H1 (cell line): ENCODE measurements around the gene CPED1. TPM values are rescaled to one million over a fixed set of nuclear protein-coding genes. Genes with fewer than 3 reads are reported as not detected.

Experiments used
- CTCF ChIA-PET: fragments of 300-600 bp; sonication (Branson Sonifier 250); formaldehyde crosslinking; loops from one replicate; lab custom pipeline; 2021; ENCODE audit not compliant: partially characterized antibody; lab: Charles Lee
- POLR2A ChIA-PET: fragments of 300-600 bp; sonication (Branson Sonifier 250); formaldehyde crosslinking; loops from one replicate; lab custom pipeline; 2021; ENCODE audit warnings: inconsistent platforms; ENCODE audit not compliant: partially characterized antibody; lab: Charles Lee
- DNase-seq, 2 experiments: peaks; one replicate each; pipeline versions ENCODE4 v3.0.0 to v3.0.0-alpha.2; 2010 to 2022; ENCODE audit warnings: low spot score in 2 of 2, low read depth in 1 of 2, mixed read lengths in 1 of 2
- FAIRE-seq: peaks from 2 replicates; lab custom pipeline; 2011; peaks lifted over from hg19 to GRCh38; lab: Jason Lieb, UNC
- H2AFZ ChIP-seq: 2 replicates; pipeline ENCODE4 v1.8.1; 2012; ENCODE audit warnings: low read length, inconsistent platforms
- H2AK5ac ChIP-seq: 2 replicates; pipeline ENCODE4 v1.6.1; 2013; ENCODE audit warnings: low read depth, low read length
- H2BK120ac ChIP-seq: replicated peaks from 2 replicates; pipeline ENCODE3; 2013; ENCODE audit warnings: low read depth, low read length, inconsistent platforms
- H2BK12ac ChIP-seq: 2 replicates; pipeline ENCODE4 v1.6.1; 2013; ENCODE audit warnings: low read depth, low read length
- H2BK15ac ChIP-seq: 2 replicates; pipeline ENCODE4 v1.6.1; 2013; ENCODE audit warnings: low read length
- H2BK20ac ChIP-seq: 2 replicates; pipeline ENCODE4 v1.6.1; 2013; ENCODE audit warnings: low read length
- H2BK5ac ChIP-seq: 2 replicates; pipeline ENCODE4 v1.6.1; 2013; ENCODE audit warnings: low read depth, low read length
- H3K14ac ChIP-seq: 2 replicates; pipeline ENCODE4 v1.6.1; 2013; ENCODE audit warnings: inconsistent platforms; ENCODE audit not compliant: insufficient read length
- H3K18ac ChIP-seq: 2 replicates; pipeline ENCODE4 v1.6.1; 2013; ENCODE audit warnings: low read length; ENCODE audit errors: extremely low read depth
- H3K23ac ChIP-seq: 2 replicates; pipeline ENCODE4 v1.6.1; 2013; ENCODE audit warnings: inconsistent platforms; ENCODE audit not compliant: insufficient read length
- H3K23me2 ChIP-seq: 2 replicates; pipeline ENCODE4 v1.6.1; 2013; ENCODE audit warnings: low read depth, low read length
- H3K27ac ChIP-seq: 2 replicates; pipeline ENCODE4 v1.6.1; 2011; ENCODE audit warnings: low read depth, low read length, inconsistent platforms
- H3K27me3 ChIP-seq, 4 experiments: replicated peaks in 1 of 4; 1 replicate in 1 of 4; 2 replicates in 3 of 4; pipeline versions ENCODE4 v1.6.1 to v1.8.1; 2011 to 2013; ENCODE audit warnings: low read length in 3 of 4, mild to moderate bottlenecking in 3 of 4, inconsistent platforms in 2 of 4, mixed read lengths in 2 of 4, moderate library complexity in 1 of 4; ENCODE audit not compliant: control insufficient read depth in 3 of 4, insufficient read depth in 3 of 4; ENCODE audit errors: extremely low read depth in 1 of 4
- H3K36me3 ChIP-seq, 4 experiments: 2 replicates each; pipeline versions ENCODE4 v1.6.1 to v1.8.1; 2011 to 2013; ENCODE audit warnings: mild to moderate bottlenecking in 4 of 4, low read length in 3 of 4, moderate library complexity in 2 of 4, control low read depth in 1 of 4, inconsistent platforms in 1 of 4; ENCODE audit not compliant: insufficient read depth in 4 of 4, control insufficient read depth in 2 of 4
- H3K4ac ChIP-seq: replicated peaks from 2 replicates; pipeline ENCODE3; 2013; ENCODE audit warnings: low read length, low read depth, mixed read lengths, inconsistent platforms; ENCODE audit not compliant: insufficient read length
- H3K4me1 ChIP-seq, 4 experiments: replicated peaks in 1 of 4; 1 replicate in 1 of 4; 2 replicates in 3 of 4; pipeline versions ENCODE4 v1.6.1 to v1.8.1; 2011 to 2013; ENCODE audit warnings: low read length in 3 of 4, inconsistent platforms in 2 of 4, mixed read lengths in 1 of 4; ENCODE audit not compliant: insufficient read depth in 4 of 4, control insufficient read depth in 3 of 4
- H3K4me2 ChIP-seq, 2 experiments: 2 replicates each; pipeline versions ENCODE4 v1.6.1 to v1.8.1; 2011 to 2013; ENCODE audit warnings: low read depth in 2 of 2, low read length in 2 of 2, control low read depth in 1 of 2, inconsistent platforms in 1 of 2, mild to moderate bottlenecking in 1 of 2; ENCODE audit not compliant: insufficient read depth in 1 of 2
- H3K4me3 ChIP-seq, 4 experiments: fragments of 200-600, 300-600 bp in 1 of 4; sonication (generic), shearing (Covaris generic), sonication (Bioruptor Twin) in 1 of 4; 2 replicates each; pipeline versions ENCODE4 v1.5.1 to v1.8.1; 2011 to 2016; ENCODE audit warnings: low read length in 4 of 4, low read depth in 3 of 4, control low read depth in 2 of 4, inconsistent platforms in 2 of 4, mild to moderate bottlenecking in 2 of 4, mixed read lengths in 1 of 4, moderate library complexity in 1 of 4; ENCODE audit not compliant: insufficient read depth in 2 of 4; ENCODE audit errors: extremely low read depth in 1 of 4
- H3K56ac ChIP-seq: replicated peaks from 2 replicates; pipeline ENCODE3; 2013; ENCODE audit warnings: low read depth, mild to moderate bottlenecking, mixed read lengths, low read length, inconsistent platforms; ENCODE audit not compliant: insufficient read length
- H3K79me1 ChIP-seq: 2 replicates; pipeline ENCODE4 v1.6.1; 2013; ENCODE audit warnings: low read depth, low read length, control low read depth
- H3K79me2 ChIP-seq, 2 experiments: 2 replicates each; pipeline versions ENCODE4 v1.6.1 to v1.8.1; 2012 to 2013; ENCODE audit warnings: low read length in 2 of 2, mild to moderate bottlenecking in 2 of 2, inconsistent platforms in 1 of 2; ENCODE audit not compliant: insufficient read depth in 2 of 2, control insufficient read depth in 1 of 2
- H3K9ac ChIP-seq, 4 experiments: replicated peaks in 1 of 4; 1 replicate in 1 of 4; 2 replicates in 3 of 4; pipeline versions ENCODE4 v1.6.1 to v1.8.1; 2011 to 2013; ENCODE audit warnings: low read depth in 3 of 4, low read length in 3 of 4, control low read depth in 2 of 4, mild to moderate bottlenecking in 2 of 4, moderate library complexity in 2 of 4, inconsistent platforms in 1 of 4; ENCODE audit errors: extremely low read depth in 1 of 4
- H3K9me3 ChIP-seq, 2 experiments: 2 replicates each; pipeline versions ENCODE4 v1.6.1 to v1.8.1; 2012 to 2013; ENCODE audit warnings: mild to moderate bottlenecking in 2 of 2, moderate library complexity in 2 of 2, control low read depth in 1 of 2, inconsistent platforms in 1 of 2, low read depth in 1 of 2, low read length in 1 of 2, mixed read lengths in 1 of 2; ENCODE audit not compliant: insufficient read depth in 2 of 2
- H4K20me1 ChIP-seq, 2 experiments: replicated peaks in 1 of 2; 2 replicates each; pipeline versions ENCODE3 to v1.8.1; 2011 to 2013; ENCODE audit warnings: inconsistent platforms in 2 of 2, low read length in 2 of 2, mild to moderate bottlenecking in 1 of 2; ENCODE audit not compliant: insufficient read depth in 2 of 2, control insufficient read depth in 1 of 2
- H4K5ac ChIP-seq: 2 replicates; pipeline ENCODE4 v1.6.1; 2013; ENCODE audit warnings: low read length, low read depth, mixed read lengths, inconsistent platforms; ENCODE audit not compliant: insufficient read length
- H4K8ac ChIP-seq: 2 replicates; pipeline ENCODE4 v1.8.0; 2013; ENCODE audit warnings: mild to moderate bottlenecking, moderate library complexity, low read length, inconsistent platforms; ENCODE audit not compliant: insufficient read depth; ENCODE audit errors: extremely low read depth
- H4K91ac ChIP-seq: replicated peaks from 2 replicates; pipeline ENCODE3; 2013; ENCODE audit warnings: low read length, mixed read lengths, inconsistent platforms; ENCODE audit not compliant: insufficient read length
- ASH2L ChIP-seq: fragments of 200-600, 300-600 bp; sonication (generic); IDR thresholded peaks from one replicate; pipeline ENCODE4 v1.7.1; 2017; ENCODE audit warnings: low read length
- CBX5 ChIP-seq: fragments of 300-800, 300-1000 bp; sonication (generic); IDR thresholded peaks from 2 replicates; pipeline ENCODE4 v1.7.1; 2016; ENCODE audit warnings: antibody characterized with exemption, low read length, low read depth
- CBX8 ChIP-seq: fragments of 300-800, 300-1000 bp; sonication (generic); IDR thresholded peaks from 2 replicates; pipeline ENCODE4 v1.7.1; 2016; ENCODE audit warnings: low read depth, low read length, borderline replicate concordance
- CREB1 ChIP-seq: IDR thresholded peaks from 2 replicates; pipeline ENCODE4 v1.6.1; 2012; ENCODE audit warnings: inconsistent platforms
- EGR1 ChIP-seq: IDR thresholded peaks from 2 replicates; pipeline ENCODE4 v1.6.1; 2011; ENCODE audit warnings: low read depth, low read length, borderline replicate concordance
- FOSL1 ChIP-seq: IDR thresholded peaks from 2 replicates; pipeline ENCODE4 v1.6.1; 2011; ENCODE audit warnings: mild to moderate bottlenecking, low read depth, low read length, moderate library complexity; ENCODE audit not compliant: insufficient read depth
- RAD21 ChIP-seq, 2 experiments: IDR thresholded peaks in 1 of 2; conservative IDR thresholded peaks in 1 of 2; 2 replicates each; pipeline ENCODE4 v1.6.1; 2011; ENCODE audit warnings: low read depth in 2 of 2, low read length in 2 of 2, improper control_type of control experiment in 1 of 2, inconsistent platforms in 1 of 2, mild to moderate bottlenecking in 1 of 2, moderate library complexity in 1 of 2
- RXRA ChIP-seq: IDR thresholded peaks from 2 replicates; pipeline ENCODE4 v1.6.1; 2011; ENCODE audit warnings: low read depth, mild to moderate bottlenecking, low read length, moderate library complexity; ENCODE audit not compliant: insufficient read depth
- SP1 ChIP-seq: IDR thresholded peaks from 2 replicates; pipeline ENCODE4 v1.6.1; 2011; ENCODE audit warnings: low read depth, low read length
- SP2 ChIP-seq: IDR thresholded peaks from 2 replicates; pipeline ENCODE4 v1.6.1; 2012; ENCODE audit warnings: mild to moderate bottlenecking, low read length, inconsistent platforms
- TAF7 ChIP-seq: optimal IDR thresholded peaks from 2 replicates; pipeline ENCODE3; 2011; ENCODE audit warnings: low read depth, mild to moderate bottlenecking, inconsistent platforms, low read length, moderate library complexity, borderline replicate concordance
- TEAD4 ChIP-seq: IDR thresholded peaks from 2 replicates; pipeline ENCODE4 v1.6.1; 2012; ENCODE audit warnings: low read depth, low read length, inconsistent platforms, mixed read lengths
- WGBS, 2 experiments: shearing (Covaris generic) in 1 of 2; methylation state at CpG; one replicate each; pipeline versions ENCODE4 v1.1.6 to v1.1.7; 2013 to 2015; ENCODE audit warnings: low lambda C conversion rate in 2 of 2, mixed read lengths in 2 of 2, inconsistent platforms in 1 of 2, low coverage in 1 of 2, missing lambda C conversion rate in 1 of 2; ENCODE audit not compliant: insufficient replicate concordance in 2 of 2, insufficient coverage in 1 of 2, insufficient read length in 1 of 2; ENCODE audit errors: extremely low coverage in 1 of 2, missing lambda C conversion rate in 1 of 2; 5-methylcytosine and 5-hydroxymethylcytosine counted together
- polyA plus RNA-seq, 7 experiments: library from polyadenylated mRNA; depleted of rRNA in 3 of 7; stranded (reverse) in 5 of 7; unstranded in 2 of 7; fragments of >200 nt in 5 of 7; fragments of 200-250 nt in 2 of 7; gene quantifications; 1 replicate in 5 of 7; 2 replicates in 1 of 7; 4 replicates in 1 of 7; pipeline versions ENCODE4 v1.2.1 to v1.2.3, GENCODE V29; 2011 to 2013; ENCODE audit warnings: missing spikeins in 2 of 7, mixed read lengths in 2 of 7
- total RNA-seq: library from RNA; stranded (reverse); fragmentation: NEBNext Ultra II Directional; extraction: Animal tissue kit (Norgen Biotek cat#: 25700); gene quantifications from 2 replicates; pipeline ENCODE4 v1.2.1, GENCODE V29; 2021

Gene CPED1
- total and polyA plus RNA-seq, 2 of the 8 experiments (the other 6 are each of a cell fraction or from before 2014, with no cell fraction given): 0.08 to 0.39 TPM

DNA sequence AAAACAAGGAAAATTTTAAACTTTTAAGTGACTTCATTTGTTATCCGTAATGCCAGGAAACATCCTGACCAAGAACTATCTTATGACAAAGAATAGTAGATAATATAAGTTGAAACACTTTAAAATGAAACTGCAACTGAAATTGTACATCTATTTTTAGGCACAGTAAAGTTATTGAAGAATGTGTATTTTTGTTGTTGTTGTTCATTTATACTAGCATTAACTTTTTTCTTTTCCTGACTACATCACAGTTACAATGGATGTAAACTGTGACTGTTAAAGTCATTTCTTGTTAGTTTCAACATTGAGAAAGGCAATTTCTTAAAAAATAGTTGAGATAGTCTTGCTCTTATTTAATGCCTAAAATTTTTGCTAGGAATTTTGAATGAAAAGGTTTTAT, 2.6 kb downstream of the CPED1 start:
- DNase-seq: no peak
- Histone ChIP-seq H3K27ac (no peak overlapping the region), H4K8ac (no peak overlapping the region), H3K4me1 (peaks cover 0 to 4% (median 3%) of the 10 kb centered on the region in 4 experiments; a peak in 4 of 7 replicates), H2BK20ac (no peak overlapping the region), H4K5ac (no peak overlapping the region), H3K79me1 (no peaks in the 10 kb centered on the region), H3K9ac (no peak overlapping the region), H3K4ac (no peak overlapping the region), H3K36me3 (no peaks in the 10 kb centered on the region), H2AFZ (no peak overlapping the region), H2BK12ac (no peak overlapping the region), H3K23ac (no peak overlapping the region), H3K56ac (no peak overlapping the region), H3K14ac (no peak overlapping the region), H3K23me2 (0 out of 2 replicates have a peak, but pooled peaks cover 2% of the 10 kb centered on the region), H2BK120ac (no peak overlapping the region), H4K91ac (no peak overlapping the region), H3K4me3 (no peak overlapping the region), H3K18ac (no peak overlapping the region), H2AK5ac (no peak overlapping the region), H3K9me3 (no peaks in the 10 kb centered on the region), H2BK5ac (no peak overlapping the region), H2BK15ac (no peak overlapping the region), H3K27me3 (peaks cover 0 to 20% (median 12%) of the 10 kb centered on the region in 4 experiments; a peak in 5 of 7 replicates), H3K4me2 (no peak overlapping the region), H4K20me1 (no peaks in the 10 kb centered on the region), H3K79me2 (no peaks in the 10 kb centered on the region)
- 85% methylated on average over 1 of the region's 1 CpG; no CpG with 5 or more reads in 1 of the 2 experiments for WGBS, 2 experiments
- TF ChIP-seq FOSL1 (no peak), CREB1 (no peak), TAF7 (no peak), CBX5 (no peak), TEAD4 (no peak), CBX8 (no peak), ASH2L (no peak), RXRA (no peak), RAD21 (IDR thresholded peaks at IDR 0.05 in 1 of 2, conservative IDR thresholded peaks at IDR 0.05 in 1 of 2; ENCODE audit: low read depth in 2 of 2, low read length in 2 of 2) (no peak), SP2 (no peak), SP1 (no peak), EGR1 (no peak)
- FAIRE-seq: no peak
- ChIA-PET CTCF (interaction anchor here (0.6 to 8.4 kb wide), 3 partner anchors 12 to 118 kb away, joined by 3 to 139 read pairs (median 33); no protein-coding TSS in a partner anchor), POLR2A (no interaction called here)
